Duodenal mucosa (tissue), 2 donors: ENCODE measurements around the gene LONP2.
"Not testable (repeated sequence)": the region's sequence is repeated elsewhere in the genome, so short reads cannot be mapped to it uniquely, and the experiment has no call there.

ENCODE experiments used
- H3K27ac ChIP-seq: one replicate; pipeline ENCODE4 v1.7.0; 2013; ENCODE audit warnings: low read depth, low read length
- H3K27me3 ChIP-seq, 2 donors: one replicate each; pipeline ENCODE4 v1.7.0; 2013; ENCODE audit warnings: low read length in 2 of 2, control low read depth in 1 of 2; ENCODE audit not compliant: insufficient read depth in 2 of 2, control insufficient read depth in 1 of 2
- H3K36me3 ChIP-seq, 2 donors: one replicate each; pipeline ENCODE4 v1.7.0; 2013; ENCODE audit warnings: low read length in 2 of 2, control low read depth in 1 of 2; ENCODE audit not compliant: insufficient read depth in 2 of 2, control insufficient read depth in 1 of 2
- H3K4me1 ChIP-seq, 2 donors: one replicate each; pipeline ENCODE4 v1.7.0; 2013; ENCODE audit warnings: low read length in 2 of 2, control low read depth in 1 of 2; ENCODE audit not compliant: insufficient read depth in 2 of 2, control insufficient read depth in 1 of 2
- H3K4me3 ChIP-seq, 2 donors: one replicate each; pipeline ENCODE4 v1.7.0; 2013; ENCODE audit warnings: low read length in 2 of 2, low read depth in 1 of 2
- H3K9ac ChIP-seq, 2 donors: one replicate each; pipeline ENCODE4 v1.7.0; 2013; ENCODE audit warnings: low read length in 2 of 2, low read depth in 1 of 2
- H3K9me3 ChIP-seq, 2 donors: one replicate each; pipeline ENCODE4 v1.7.0; 2013; ENCODE audit warnings: low read length in 2 of 2, control low read depth in 1 of 2; ENCODE audit not compliant: control insufficient read depth in 1 of 2

The LONP2 gene

DNA sequence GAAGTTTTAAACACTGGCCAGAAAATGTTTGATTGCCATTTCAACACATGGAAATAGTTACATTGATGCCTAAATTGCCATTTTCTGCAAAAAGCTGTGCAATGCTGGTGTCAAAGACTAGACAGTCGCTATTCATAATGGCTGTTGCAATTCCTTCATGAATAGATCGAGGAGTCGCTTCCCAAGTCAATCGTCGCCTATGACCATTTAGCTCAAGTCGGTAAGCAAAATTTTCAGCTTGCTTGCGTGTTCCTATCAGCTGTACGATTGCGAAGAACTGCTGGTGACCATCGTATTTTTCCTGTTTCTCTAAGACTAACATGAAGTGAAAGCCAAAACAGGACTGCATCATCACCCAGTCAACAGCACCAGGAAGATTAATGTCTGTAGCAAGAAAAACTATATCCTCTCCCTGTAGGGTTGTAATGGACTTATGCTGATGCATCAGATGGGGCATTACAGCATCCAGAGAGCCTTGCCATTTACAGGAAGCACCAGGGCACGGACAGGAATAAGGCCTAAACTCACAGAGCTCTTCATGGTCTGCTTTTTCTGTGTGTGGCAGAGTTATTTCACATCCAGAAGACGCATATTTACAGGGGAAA is 117.5 kb downstream of the LONP2 start:
- Histone ChIP-seq H3K9ac (no peak overlapping the region), H3K36me3 (peaks cover 7 to 22% of the 10 kb centered on the region in 2 donors), H3K4me3 (no peak overlapping the region), H3K27me3 (no peaks in the 10 kb centered on the region), H3K4me1 (peaks cover 19 to 22% of the 10 kb centered on the region in 2 donors), H3K9me3 (no peaks in the 10 kb centered on the region), H3K27ac (no peak overlapping the region)

DNA sequence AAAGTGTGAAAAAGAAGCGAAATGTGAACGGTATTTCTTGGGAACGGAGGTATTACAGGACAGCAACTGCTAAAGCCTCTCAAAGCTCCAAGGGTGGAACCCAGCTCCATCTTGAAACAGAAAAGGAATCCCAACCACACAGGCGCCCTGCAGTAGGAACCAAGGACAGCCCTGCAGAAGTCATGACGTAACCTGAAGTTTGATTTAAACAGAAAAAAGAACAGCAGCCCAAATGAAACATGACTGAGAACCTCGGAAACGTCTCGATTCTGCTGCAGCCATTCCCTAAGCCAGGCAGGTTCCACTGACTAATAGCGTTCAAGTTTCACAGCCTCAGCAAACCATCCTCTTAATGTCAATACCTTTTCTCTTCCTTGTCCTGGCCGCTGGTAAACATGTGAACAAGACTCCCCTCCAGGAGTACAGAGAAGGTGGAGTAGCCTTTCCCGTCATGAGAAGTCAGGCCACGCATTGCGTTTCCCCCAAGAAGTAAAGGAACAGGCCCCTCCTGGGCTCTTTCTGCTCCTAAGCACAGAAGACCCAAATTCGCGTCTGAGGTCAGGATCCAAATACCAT is 121.0 kb downstream of the LONP2 start:
- Histone ChIP-seq H3K4me3 (peak overlapping the region; percentile 72 to 80), H3K36me3 (peaks cover 7 to 11% of the 10 kb centered on the region in 2 donors), H3K9me3 (no peaks in the 10 kb centered on the region), H3K4me1 (peaks cover 28 to 35% of the 10 kb centered on the region in 2 donors), H3K27me3 (no peaks in the 10 kb centered on the region), H3K9ac (peak overlapping the region; percentile 71 to 73), H3K27ac (peak overlapping the region; percentile 47)

DNA sequence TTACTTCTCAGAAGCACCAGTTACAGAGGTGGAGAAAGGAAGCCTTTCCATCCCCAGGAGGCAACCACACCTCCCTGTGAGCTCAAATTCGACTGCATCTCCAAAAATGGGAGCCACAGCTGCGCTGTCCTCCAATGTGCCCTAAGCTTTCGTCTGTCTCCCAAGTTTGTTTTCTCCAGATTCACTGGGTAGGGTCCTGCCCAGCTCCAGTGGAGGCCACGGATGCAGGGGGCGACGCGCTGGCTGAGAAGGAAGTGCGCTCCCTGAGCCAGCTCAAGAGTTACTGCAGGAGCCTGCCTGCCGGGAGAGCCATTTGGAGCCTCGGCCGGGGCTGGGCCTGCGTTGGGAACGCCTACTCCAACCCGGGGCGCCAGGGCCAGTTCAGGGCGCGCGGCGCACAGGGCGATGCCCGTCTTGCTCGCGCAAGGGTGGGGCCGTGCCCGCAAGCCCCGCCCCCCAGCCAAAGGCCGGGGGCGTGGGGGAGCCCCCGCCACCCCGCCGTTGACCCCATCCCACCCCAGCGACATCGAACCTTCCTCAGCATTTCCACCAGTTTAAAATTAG is 121.6 kb downstream of the LONP2 start:
- no peaks in the 10 kb centered on the region for H3K9me3 ChIP-seq
- H3K9ac ChIP-seq = peak overlapping the region; percentile 71 to 73
- peaks cover 7 to 11% of the 10 kb centered on the region in 2 donors for H3K36me3 ChIP-seq
- H3K4me3 ChIP-seq = peak overlapping the region; percentile 72 to 80
- H3K27ac ChIP-seq = peak overlapping the region; percentile 78
- H3K27me3 ChIP-seq = no peaks in the 10 kb centered on the region
- peaks cover 28 to 36% of the 10 kb centered on the region in 2 donors for H3K4me1 ChIP-seq

DNA sequence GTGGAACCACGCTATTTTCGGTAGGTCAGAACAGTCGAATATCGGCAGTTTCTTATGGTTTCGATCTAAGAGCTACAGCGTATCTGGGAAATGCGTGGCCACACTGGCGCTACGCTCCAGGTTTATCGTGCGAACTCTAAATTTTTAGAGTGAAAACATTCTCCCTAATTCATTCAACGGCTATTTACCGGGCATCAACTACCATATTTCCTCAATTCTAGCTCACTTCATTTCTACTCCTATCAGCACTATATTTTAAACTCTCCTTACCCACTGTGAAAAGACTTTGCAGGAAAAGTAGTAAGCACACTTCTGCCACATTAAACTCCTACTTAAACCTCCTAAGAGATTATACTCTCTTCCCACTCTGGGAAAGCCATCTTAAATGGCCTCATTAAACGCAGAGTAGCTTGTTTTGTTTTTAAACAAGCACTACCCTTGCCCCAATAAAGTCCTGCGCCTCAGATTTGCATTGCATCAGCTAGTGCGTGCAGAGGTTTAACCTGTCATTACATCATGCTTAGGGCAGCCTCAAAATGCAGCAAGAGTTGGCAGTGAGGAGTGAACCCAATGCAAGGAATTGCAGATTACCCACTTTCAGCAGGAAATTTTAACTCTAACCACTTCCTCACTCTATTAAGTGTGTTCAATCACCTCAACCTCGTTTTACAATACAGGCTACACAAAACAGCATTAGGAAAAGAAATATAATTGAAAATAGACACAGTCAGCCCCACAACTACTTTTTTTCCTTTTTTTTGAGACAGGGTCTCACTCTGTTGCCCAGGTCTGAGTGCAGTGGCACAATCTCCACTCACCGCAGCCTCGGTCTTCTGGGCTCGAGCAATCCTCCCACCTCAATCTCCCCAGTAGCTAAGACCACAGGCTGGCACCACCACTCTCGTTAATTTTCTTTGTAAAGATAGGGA is 122.3 kb downstream of the LONP2 start:
- no peaks in the 10 kb centered on the region for H3K27me3 ChIP-seq
- H3K4me3 ChIP-seq = peak overlapping the region; percentile 72 to 80
- peaks cover 7 to 8% of the 10 kb centered on the region in 2 donors for H3K36me3 ChIP-seq
- H3K9ac ChIP-seq = peak overlapping the region; percentile 71 to 73
- no peaks in the 10 kb centered on the region for H3K9me3 ChIP-seq
- H3K4me1 ChIP-seq = peaks cover 28 to 36% of the 10 kb centered on the region in 2 donors
- peak overlapping the region; percentile 78 for H3K27ac ChIP-seq

- Histone ChIP-seq H3K4me1 (peaks cover 28 to 36% of the 10 kb centered on the region in 2 donors), H3K36me3 (no peaks in the 10 kb centered on the region), H3K9ac (no peak overlapping the region), H3K9me3 (no peaks in the 10 kb centered on the region), H3K4me3 (no peak overlapping the region), H3K27ac (no peak overlapping the region), H3K27me3 (no peaks in the 10 kb centered on the region)
Observed at GRCh38 chr16:48367441-48368049, 123.4 kb downstream of the LONP2 start.

DNA sequence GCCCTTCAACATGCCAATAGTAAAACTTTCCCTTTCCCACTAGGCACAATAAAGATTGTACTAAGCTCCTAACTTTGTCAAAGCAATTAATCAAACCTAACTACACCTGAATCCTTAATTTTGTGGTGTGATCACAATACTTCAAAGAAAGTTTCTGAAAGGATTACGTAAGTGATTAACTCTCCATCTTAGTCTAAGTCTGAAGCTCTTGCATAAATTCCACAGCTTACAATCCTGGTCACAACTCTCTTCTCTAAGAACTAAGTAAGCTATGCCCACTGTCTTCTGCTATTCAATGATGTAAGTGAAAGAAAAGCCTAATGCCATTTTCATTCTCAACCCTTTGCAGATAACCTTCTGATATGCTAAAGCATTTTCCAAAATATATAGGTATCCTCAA is 125.7 kb downstream of the LONP2 start:
- Histone ChIP-seq H3K4me1 (peaks cover 30 to 43% of the 10 kb centered on the region in 2 donors), H3K27me3 (no peaks in the 10 kb centered on the region), H3K27ac (no peak overlapping the region), H3K9me3 (no peaks in the 10 kb centered on the region), H3K4me3 (no peak overlapping the region), H3K36me3 (no peaks in the 10 kb centered on the region), H3K9ac (no peak overlapping the region)

DNA sequence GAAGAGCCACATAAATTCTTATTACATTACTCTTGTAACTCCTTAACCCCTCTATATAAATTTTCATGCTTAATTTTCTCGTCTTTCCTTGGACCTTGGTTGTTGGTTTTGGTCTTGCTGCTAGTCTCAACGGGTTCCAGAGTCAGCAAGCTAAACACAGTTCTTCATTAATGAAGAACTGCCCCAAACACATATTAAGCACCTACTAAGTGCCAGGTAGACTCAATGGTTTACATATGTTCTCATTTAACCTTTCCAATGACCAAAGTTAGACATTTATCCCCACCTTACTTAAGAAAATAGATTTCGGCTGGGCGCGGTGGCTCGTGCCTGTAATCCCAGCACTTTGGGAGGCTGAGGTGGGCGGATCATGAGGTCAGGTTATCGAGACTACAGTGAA is 126.1 kb downstream of the LONP2 start:
- no peaks in the 10 kb centered on the region for H3K27me3 ChIP-seq
- no peaks in the 10 kb centered on the region for H3K9me3 ChIP-seq
- H3K36me3 ChIP-seq = no peaks in the 10 kb centered on the region
- no peak overlapping the region for H3K27ac ChIP-seq
- peaks cover 27 to 42% of the 10 kb centered on the region in 2 donors for H3K4me1 ChIP-seq
- H3K9ac ChIP-seq = no peak overlapping the region
- H3K4me3 ChIP-seq = no peak overlapping the region

- peaks cover 23 to 38% of the 10 kb centered on the region in 2 donors for H3K4me1 ChIP-seq
- H3K36me3 ChIP-seq, H3K27ac ChIP-seq, H3K9ac ChIP-seq, H3K4me3 ChIP-seq, H3K9me3 ChIP-seq, H3K27me3 ChIP-seq: not testable (repeated sequence)
Observed at GRCh38 chr16:48370668-48371392, 126.7 kb downstream of the LONP2 start.

- Histone ChIP-seq H3K4me1 (peaks cover 20 to 38% of the 10 kb centered on the region in 2 donors), H3K9ac (no peak overlapping the region), H3K4me3 (no peak overlapping the region), H3K27ac (no peak overlapping the region), H3K36me3 (no peaks in the 10 kb centered on the region), H3K9me3 (no peaks in the 10 kb centered on the region), H3K27me3 (no peaks in the 10 kb centered on the region)
Observed at GRCh38 chr16:48371393-48371780, 127.3 kb downstream of the LONP2 start.
